ENCODE results near the gene SPINK2. TPM values are rescaled to one million over a fixed set of nuclear protein-coding genes. Genes with fewer than 3 reads are reported as not detected.

Gene SPINK2
- total and polyA plus RNA-seq, 2 of the 8 experiments (the other 6 are each of a cell fraction or from before 2014, with no cell fraction given): 0.89 to 1.4 TPM

DNA sequence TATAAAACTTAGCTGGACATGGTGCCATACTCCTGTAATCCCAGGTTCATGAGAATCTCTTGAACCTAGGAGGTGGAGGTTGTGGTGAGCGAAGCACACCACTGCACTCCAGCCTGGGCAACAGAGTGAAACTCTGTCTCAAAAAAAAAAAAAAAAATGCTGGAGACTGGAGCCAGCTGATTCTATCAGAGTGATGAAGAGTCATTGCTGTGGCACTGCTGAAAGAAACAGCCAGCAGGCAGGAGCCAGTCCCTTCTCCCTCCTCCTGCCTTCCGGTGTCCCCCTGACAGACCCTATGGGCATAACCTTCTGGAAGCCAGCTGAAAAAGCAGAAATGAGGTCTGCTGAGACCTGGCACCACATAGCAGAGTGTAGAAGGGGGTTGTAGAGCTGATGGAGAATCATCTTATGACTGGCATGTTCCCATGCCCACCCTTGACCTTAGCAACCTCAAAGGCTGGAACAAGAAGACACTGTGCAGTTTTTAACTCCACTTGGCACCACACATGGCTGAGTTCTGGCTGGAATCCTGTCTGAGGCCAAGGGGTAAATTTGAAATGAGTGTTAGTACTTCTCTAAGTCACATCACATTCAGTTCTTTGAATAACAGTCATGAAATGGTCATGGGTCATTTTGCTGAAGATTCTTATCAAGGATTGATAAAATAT is 2.6 kb upstream of the SPINK2 start:
- H3K14ac ChIP-seq (ENCODE audit: insufficient read length): no peak overlapping the region
- ChIA-PET POLR2A (ENCODE audit: partially characterized antibody) (interaction anchor here (0.8 kb wide), 1 partner anchor 13 kb away, joined by 3 read pairs; no protein-coding TSS in a partner anchor), CTCF (ENCODE audit: partially characterized antibody) (interaction anchor here (0.7 to 4.6 kb wide), 4 partner anchors 13 to 289 kb away, joined by 3 to 48 read pairs (median 6); no protein-coding TSS in a partner anchor)
- H3K18ac ChIP-seq (ENCODE audit: extremely low read depth, low read length): no peak overlapping the region
- H3K27me3 ChIP-seq (replicated peaks in 1 of 4; ENCODE audit: control insufficient read depth in 3 of 4, extremely low read depth in 1 of 4, insufficient read depth in 3 of 4, low read length in 3 of 4): peaks cover 8 to 16% (median 12%) of the 10 kb centered on the region in 4 experiments
- H2BK12ac ChIP-seq (ENCODE audit: low read depth, low read length): no peak overlapping the region
- H3K79me1 ChIP-seq (ENCODE audit: low read depth, low read length): no peaks in the 10 kb centered on the region
- no peak overlapping the region for H3K27ac ChIP-seq (ENCODE audit: low read depth, low read length)
- H3K9me3 ChIP-seq (ENCODE audit: insufficient read depth in 2 of 2, low read depth in 1 of 2, low read length in 1 of 2): no peaks in the 10 kb centered on the region
- H4K8ac ChIP-seq (ENCODE audit: extremely low read depth, insufficient read depth, low read length): no peak overlapping the region
- peaks cover 5% of the 10 kb centered on the region for H3K23me2 ChIP-seq (ENCODE audit: low read depth, low read length)
- no peak overlapping the region for H3K4me3 ChIP-seq (ENCODE audit: extremely low read depth in 1 of 4, insufficient read depth in 2 of 4, low read depth in 3 of 4, low read length in 4 of 4)
- no peak overlapping the region for H4K5ac ChIP-seq (ENCODE audit: insufficient read length, low read depth, low read length)
- WGBS, 2 experiments (ENCODE audit: extremely low coverage in 1 of 2, insufficient coverage in 1 of 2, insufficient read length in 1 of 2, insufficient replicate concordance in 2 of 2, low coverage in 1 of 2, low lambda C conversion rate in 2 of 2, missing lambda C conversion rate in 1 of 2): 96% methylated on average over 2 of the region's 2 CpGs; no CpG with 5 or more reads in 1 of the 2 experiments
- H2BK120ac ChIP-seq (replicated peaks; ENCODE audit: low read depth, low read length): no peak overlapping the region
- FAIRE-seq: no peak
- no peak overlapping the region for H3K56ac ChIP-seq (replicated peaks; ENCODE audit: insufficient read length, low read depth, low read length)
- no peak overlapping the region for H3K23ac ChIP-seq (ENCODE audit: insufficient read length)
- H2BK15ac ChIP-seq (ENCODE audit: low read length): no peak overlapping the region
- no peak overlapping the region for H3K4ac ChIP-seq (replicated peaks; ENCODE audit: insufficient read length, low read depth, low read length)
- no peak overlapping the region for H2BK5ac ChIP-seq (ENCODE audit: low read depth, low read length)
- no peaks in the 10 kb centered on the region for H3K4me1 ChIP-seq (replicated peaks in 1 of 4; ENCODE audit: control insufficient read depth in 3 of 4, insufficient read depth in 4 of 4, low read length in 3 of 4)
- H2AK5ac ChIP-seq (ENCODE audit: low read depth, low read length): no peak overlapping the region
- no peak overlapping the region for H3K4me2 ChIP-seq (ENCODE audit: insufficient read depth in 1 of 2, low read depth in 2 of 2, low read length in 2 of 2)
- H2AFZ ChIP-seq (ENCODE audit: low read length): no peak overlapping the region
- DNase-seq (ENCODE audit: low read depth in 1 of 2, low spot score in 2 of 2): no peak
- H2BK20ac ChIP-seq (ENCODE audit: low read length): no peak overlapping the region
- H3K79me2 ChIP-seq (ENCODE audit: control insufficient read depth in 1 of 2, insufficient read depth in 2 of 2, low read length in 2 of 2): no peaks in the 10 kb centered on the region
- no peak overlapping the region for H3K9ac ChIP-seq (replicated peaks in 1 of 4; ENCODE audit: extremely low read depth in 1 of 4, low read depth in 3 of 4, low read length in 3 of 4)
- H4K91ac ChIP-seq (replicated peaks; ENCODE audit: insufficient read length, low read length): no peak overlapping the region
- H3K36me3 ChIP-seq (ENCODE audit: control insufficient read depth in 2 of 4, insufficient read depth in 4 of 4, low read length in 3 of 4): no peaks in the 10 kb centered on the region
- H4K20me1 ChIP-seq (replicated peaks in 1 of 2; ENCODE audit: control insufficient read depth in 1 of 2, insufficient read depth in 2 of 2, low read length in 2 of 2): no peaks in the 10 kb centered on the region
- TF ChIP-seq NRF1 (IDR thresholded peaks at IDR 0.05; ENCODE audit: low read depth, low read length): no peak
- TF ChIP-seq HDAC2 (IDR thresholded peaks at IDR 0.05; ENCODE audit: borderline replicate concordance in 1 of 2, low read depth in 2 of 2, low read length in 2 of 2): no peak
- no peak for TF ChIP-seq KDM4A (IDR thresholded peaks at IDR 0.05; ENCODE audit: low read depth, low read length, severe bottlenecking)
- no peak for TF ChIP-seq SRF (IDR thresholded peaks at IDR 0.05; ENCODE audit: low read depth, low read length)
- TF ChIP-seq, protein P1, sequence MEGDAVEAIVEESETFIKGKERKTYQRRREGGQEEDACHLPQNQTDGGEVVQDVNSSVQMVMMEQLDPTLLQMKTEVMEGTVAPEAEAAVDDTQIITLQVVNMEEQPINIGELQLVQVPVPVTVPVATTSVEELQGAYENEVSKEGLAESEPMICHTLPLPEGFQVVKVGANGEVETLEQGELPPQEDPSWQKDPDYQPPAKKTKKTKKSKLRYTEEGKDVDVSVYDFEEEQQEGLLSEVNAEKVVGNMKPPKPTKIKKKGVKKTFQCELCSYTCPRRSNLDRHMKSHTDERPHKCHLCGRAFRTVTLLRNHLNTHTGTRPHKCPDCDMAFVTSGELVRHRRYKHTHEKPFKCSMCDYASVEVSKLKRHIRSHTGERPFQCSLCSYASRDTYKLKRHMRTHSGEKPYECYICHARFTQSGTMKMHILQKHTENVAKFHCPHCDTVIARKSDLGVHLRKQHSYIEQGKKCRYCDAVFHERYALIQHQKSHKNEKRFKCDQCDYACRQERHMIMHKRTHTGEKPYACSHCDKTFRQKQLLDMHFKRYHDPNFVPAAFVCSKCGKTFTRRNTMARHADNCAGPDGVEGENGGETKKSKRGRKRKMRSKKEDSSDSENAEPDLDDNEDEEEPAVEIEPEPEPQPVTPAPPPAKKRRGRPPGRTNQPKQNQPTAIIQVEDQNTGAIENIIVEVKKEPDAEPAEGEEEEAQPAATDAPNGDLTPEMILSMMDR (IDR thresholded peaks at IDR 0.05; ENCODE audit: control extremely low read depth in 1 of 3, insufficient read depth in 1 of 3, low read depth in 1 of 3, low read length in 3 of 3): no peak
- TF ChIP-seq TAF7 (optimal IDR thresholded peaks at IDR 0.05; ENCODE audit: borderline replicate concordance, low read depth, low read length): no peak
- TF ChIP-seq SP2 (IDR thresholded peaks at IDR 0.05; ENCODE audit: low read length): no peak
- no peak for TF ChIP-seq CBX5 (IDR thresholded peaks at IDR 0.05; ENCODE audit: low read depth, low read length)
- no peak for TF ChIP-seq GTF2F1 (IDR thresholded peaks at IDR 0.05; ENCODE audit: borderline replicate concordance, low read depth, low read length)
- no peak for TF ChIP-seq ASH2L (IDR thresholded peaks at IDR 0.05; ENCODE audit: low read length)

Measured in H1 (cell line).